Transverse colon (tissue), 1 donor: ENCODE data around the gene DUSP2.

ENCODE experiments used
- EP300 ChIP-seq: sonication (generic); formaldehyde crosslinking; IDR thresholded peaks from one replicate; pipeline ENCODE4 v1.6.1; 2017; ENCODE audit warnings: antibody characterized with exemption, low read depth
- POLR2A ChIP-seq: fragments of 450-650 bp; IDR thresholded peaks from one replicate; pipeline ENCODE4 v1.6.1; 2016; ENCODE audit warnings: antibody characterized with exemption, mild to moderate bottlenecking, moderate library complexity

GRCh38 chr2:96151595-96152303, 6.5 kb upstream of the DUSP2 start:
- TF ChIP-seq POLR2A (no peak), EP300 (no peak)
